Measurements from ENCODE around the gene GATC.
"Not testable (repeated sequence)": the region's sequence is repeated elsewhere in the genome, so short reads cannot be mapped to it uniquely, and the experiment has no call there.

GATC gene

GRCh38 chr12:120470150-120470784 is 24.0 kb downstream of the GATC start:
- no peak for DNase-seq

- no peak for DNase-seq
These were observed 26.3 kb downstream of the GATC start for GRCh38 chr12:120472521-120472920.

- DNase-seq = peak; percentile 22
These were observed 27.8 kb downstream of the GATC start for GRCh38 chr12:120473807-120474615.

- DNase-seq = no peak
These were observed 28.3 kb downstream of the GATC start for GRCh38 chr12:120474616-120474960.

GRCh38 chr12:120475643-120476042 is 29.4 kb downstream of the GATC start:
- DNase-seq = no peak

- DNase-seq = no peak
These were observed 33.2 kb downstream of the GATC start for GRCh38 chr12:120479458-120479857.

- DNase-seq = no peak
These were observed 34.0 kb downstream of the GATC start for GRCh38 chr12:120480211-120480610.

- no peak for DNase-seq
These were observed 35.0 kb downstream of the GATC start for GRCh38 chr12:120481022-120481767.

- no peak for DNase-seq
These were observed 37.4 kb downstream of the GATC start for GRCh38 chr12:120483621-120484020.

GRCh38 chr12:120485961-120486881 is 40.0 kb downstream of the GATC start:
- DNase-seq = no peak

- DNase-seq = not testable (repeated sequence)
These were observed 41.3 kb downstream of the GATC start for GRCh38 chr12:120487552-120487951.

GRCh38 chr12:120488057-120488640 is 41.9 kb downstream of the GATC start:
- no peak for DNase-seq

- no peak for DNase-seq
These were observed 42.8 kb downstream of the GATC start for GRCh38 chr12:120489018-120489417.

GRCh38 chr12:120490325-120490724 is 44.1 kb downstream of the GATC start:
- DNase-seq = no peak

GRCh38 chr12:120490833-120491512 is 44.7 kb downstream of the GATC start:
- DNase-seq = no peak

GRCh38 chr12:120495186-120495730 is 49.0 kb downstream of the GATC start:
- no peak for DNase-seq

GRCh38 chr12:120495731-120496412 is 49.6 kb downstream of the GATC start, which contains the start of gene DYNLL1:
Gene DYNLL1 (plus strand): TSS chr12:120496113. CDS start chr12:120496422, 309 bp downstream.
- DNase-seq = peak; percentile 90

- no peak for DNase-seq
These were observed 50.4 kb downstream of the GATC start for GRCh38 chr12:120496413-120497340.

GRCh38 chr12:120497524-120498150 is 51.4 kb downstream of the GATC start:
- no peak for DNase-seq

All from DMS79 (cell line).